Heart left ventricle (tissue), 16 donors: ENCODE results near the gene GRIN1. TPM values are rescaled to one million over a fixed set of nuclear protein-coding genes. Genes with fewer than 3 reads are reported as not detected.

ENCODE experiments used
- ATAC-seq, 4 donors: fragments of 200-7000 bp; cut with Tn5 transposase; one replicate each; pipeline ENCODE4 v1.9.1; 2020 to 2022; ENCODE audit warnings: moderate library complexity in 4 of 4, mild to moderate bottlenecking in 3 of 4, moderate number of reproducible peaks in 1 of 4
- DNase-seq, 5 donors: peaks; one replicate each; pipeline ENCODE4 v3.0.0-alpha.2; 2020
- H3K27ac ChIP-seq, 12 donors: fragments of 200-600 bp; sonication (generic) in 4 of 12; one replicate each; pipeline versions ENCODE4 v1.5.0 to v1.8.0; 2016 to 2022; ENCODE audit warnings: mild to moderate bottlenecking in 2 of 12
- H3K27me3 ChIP-seq, 9 donors: fragments of 200-600 bp; sonication (generic) in 2 of 9; one replicate each; pipeline versions ENCODE4 v1.5.1 to v1.8.0; 2016 to 2022; ENCODE audit warnings: mild to moderate bottlenecking in 3 of 9
- H3K36me3 ChIP-seq, 9 donors: fragments of 200-600 bp; sonication (generic) in 2 of 9; one replicate each; pipeline versions ENCODE4 v1.5.0 to v1.8.0; 2018 to 2022; ENCODE audit warnings: mild to moderate bottlenecking in 2 of 9
- H3K4me1 ChIP-seq, 12 donors: fragments of 200-600 bp; sonication (generic) in 4 of 12; one replicate each; pipeline versions ENCODE4 v1.5.0 to v1.8.0; 2016 to 2022; ENCODE audit warnings: mild to moderate bottlenecking in 3 of 12
- H3K4me3 ChIP-seq, 12 donors: fragments of 200-600 bp; sonication (generic) in 4 of 12; one replicate each; pipeline versions ENCODE4 v1.5.0 to v1.8.0; 2017 to 2022; ENCODE audit warnings: mild to moderate bottlenecking in 9 of 12, moderate library complexity in 4 of 12
- H3K9me3 ChIP-seq, 12 donors: fragments of 200-600 bp; sonication (generic) in 4 of 12; one replicate each; pipeline versions ENCODE4 v1.5.0 to v1.8.0; 2016 to 2022; ENCODE audit warnings: mild to moderate bottlenecking in 1 of 12
- CTCF ChIP-seq, 12 donors: fragments of 200-600 bp; sonication (generic) in 4 of 12; IDR thresholded peaks; one replicate each; pipeline versions ENCODE4 v1.5.0 to v1.8.0; 2018 to 2022; ENCODE audit warnings: antibody characterized with exemption in 12 of 12, mild to moderate bottlenecking in 5 of 12
- POLR2A ChIP-seq, 2 donors: fragments of 450-650 bp; IDR thresholded peaks; one replicate each; pipeline ENCODE4 v1.6.1; 2017; ENCODE audit warnings: antibody characterized with exemption in 2 of 2, mild to moderate bottlenecking in 2 of 2, moderate library complexity in 2 of 2
- WGBS, 4 donors: extraction: QIAGEN DNeasy Blood & Tissue Kit in 2 of 4; methylation state at CpG; one replicate each; pipeline versions ENCODE4 v1.1.5 to v1.1.7; 2013 to 2018; 5-methylcytosine and 5-hydroxymethylcytosine counted together
- intact Hi-C, 10 donors: fragments of 100-400 bp; cut with DNase I; formaldehyde crosslinking; loops; one replicate each; pipeline versions ENCODE4 v1.11.1 to v1.14.2; 2022
- polyA plus RNA-seq, 2 donors: library from polyadenylated mRNA; stranded (reverse); fragments of 200-250 nt; gene quantifications; one replicate each; pipeline ENCODE4 v1.2.3, GENCODE V29; 2013
- total RNA-seq, 9 donors: library from RNA; depleted of rRNA in 2 of 9; stranded (reverse); fragments of >200 nt in 2 of 9; fragmentation: NEBNext Ultra II Directional in 3 of 9; extraction: Animal tissue kit (Norgen Biotek cat#: 25700) in 3 of 9; gene quantifications; one replicate each; pipeline versions ENCODE4 v1.1.0 to v1.2.4, GENCODE V29; 2016 to 2023
- donor health status: ischemic (EF 13 %, LVEDD 7.1; RV severe dilation, severe dysfunction).
- donor health status: healthy with polysubstance abuse.
- donor health status: DM: no; HTN: yes; CAD: no.
- donor health status: DM: no; HTN: no; CAD: no.
- donor health status: ischemic (EF 25% LVEDD 6.9; RV normal size, moderate dysfunction).
- donor health status: ischemic (EF 25% LVEDD 5.7; RV mildly dilated, moderate dysfunction).
- donor health status: healthy.
- donor health status: DM: yes; HTN: yes; CAD: no.
- donor health status: ischemic (EF 35%, LVEDD 5.7; RV mildly dilated, moderate dysfunction).
- donor health status: nonischemic (EF 11% LVEDD 7.7; RV severe dilation, severe dysfunction).
- donor health status: DM: yes; HTN: yes; CAD: no.
- donor health status: PGD.
- donor health status: ischemic (EF 29% LVEDD 5.4; RV normal size, mild dysfunction).
- donor health status: nonischemic (EF 23%, LVEDD 6.1; RV moderate dilation, normal function).

Gene GRIN1
- total and polyA plus RNA-seq, 11 donors, result 0.10 TPM; not detected in 10

DNA sequence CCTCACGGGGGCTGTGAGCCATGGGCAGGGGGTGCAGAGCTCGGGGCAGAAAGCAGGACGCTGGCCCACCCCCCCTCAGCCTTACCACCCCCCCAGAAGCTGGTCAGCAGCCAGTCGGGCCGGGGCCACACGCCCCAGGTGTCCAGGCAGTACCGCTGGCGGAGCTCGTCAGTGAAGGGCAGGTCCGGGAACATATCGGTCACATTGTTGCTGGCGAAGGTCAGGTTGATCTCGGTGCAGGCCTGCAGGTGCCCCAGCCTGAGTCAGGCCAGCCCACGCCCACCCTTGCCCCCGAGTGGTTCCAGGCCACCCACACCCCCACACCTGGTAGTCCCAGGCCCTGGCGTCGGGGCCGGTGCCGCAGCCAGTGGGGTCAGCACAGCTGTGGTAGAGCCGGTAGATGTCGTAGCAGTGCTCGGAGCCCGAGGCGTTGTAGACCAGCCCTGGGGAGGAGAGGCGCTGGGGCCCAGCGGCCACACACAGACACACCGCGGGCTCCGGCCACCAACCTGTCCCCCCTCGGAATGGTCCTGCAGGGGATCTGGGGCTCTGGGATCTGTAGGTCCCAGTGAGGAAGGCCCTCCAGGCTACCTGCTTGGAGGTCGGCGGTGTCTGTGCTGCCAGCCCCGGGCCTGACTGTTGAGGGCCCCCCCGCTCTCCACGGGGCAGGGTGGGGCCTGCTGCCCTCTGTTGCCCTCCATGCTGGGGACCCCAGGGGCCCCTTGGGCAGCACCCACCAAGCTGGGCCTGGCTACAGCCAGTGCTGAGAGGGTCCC, 27.0 kb upstream of the GRIN1 start:
- Histone ChIP-seq H3K4me3 (no peak overlapping the region), H3K9me3 (no peaks in the 10 kb centered on the region), H3K27me3 (no peaks in the 10 kb centered on the region), H3K36me3 (peaks cover 0 to 62% (median 37%) of the 10 kb centered on the region in 9 donors), H3K4me1 (peaks cover 0 to 35% (median 17%) of the 10 kb centered on the region in 12 donors), H3K27ac (no peak overlapping the region)
- no peak for DNase-seq
- no peak for ATAC-seq
- TF ChIP-seq CTCF (IDR thresholded peaks at IDR 0.05) (no peak), POLR2A (IDR thresholded peaks at IDR 0.05) (no peak)
- intact Hi-C loops, result loop anchor here in 1 of 10 donors (10.0 kb wide), 1 partner anchor 73 kb away; the partner anchor contains the start of genes ANAPC2 and SSNA1
- WGBS, 4 donors, result 91 to 95% (median 92%) methylated on average over 19 to 35 of the region's 35 CpGs

GRCh38 chr9:137112564-137113384, 26.2 kb upstream of the GRIN1 start:
- no peak for TF ChIP-seq CTCF (IDR thresholded peaks at IDR 0.05)
- peaks cover 0 to 54% (median 29%) of the 10 kb centered on the region in 9 donors for H3K36me3 ChIP-seq
- DNase-seq, result no peak
- peak overlapping the region in 1 of 12 donors; percentile 94 for H3K4me3 ChIP-seq
- H3K9me3 ChIP-seq, result no peaks in the 10 kb centered on the region
- ATAC-seq, result no peak
- intact Hi-C loops, result loop anchor here in 1 of 10 donors (10.0 kb wide), 1 partner anchor 72 kb away; the partner anchor contains the start of genes ANAPC2 and SSNA1
- H3K4me1 ChIP-seq, result peaks cover 0 to 43% (median 23%) of the 10 kb centered on the region in 12 donors
- no peaks in the 10 kb centered on the region for H3K27me3 ChIP-seq
- no peak overlapping the region for H3K27ac ChIP-seq
- 94 to 97% (median 96%) methylated on average over 29 to 42 of the region's 42 CpGs for WGBS, 4 donors

DNA sequence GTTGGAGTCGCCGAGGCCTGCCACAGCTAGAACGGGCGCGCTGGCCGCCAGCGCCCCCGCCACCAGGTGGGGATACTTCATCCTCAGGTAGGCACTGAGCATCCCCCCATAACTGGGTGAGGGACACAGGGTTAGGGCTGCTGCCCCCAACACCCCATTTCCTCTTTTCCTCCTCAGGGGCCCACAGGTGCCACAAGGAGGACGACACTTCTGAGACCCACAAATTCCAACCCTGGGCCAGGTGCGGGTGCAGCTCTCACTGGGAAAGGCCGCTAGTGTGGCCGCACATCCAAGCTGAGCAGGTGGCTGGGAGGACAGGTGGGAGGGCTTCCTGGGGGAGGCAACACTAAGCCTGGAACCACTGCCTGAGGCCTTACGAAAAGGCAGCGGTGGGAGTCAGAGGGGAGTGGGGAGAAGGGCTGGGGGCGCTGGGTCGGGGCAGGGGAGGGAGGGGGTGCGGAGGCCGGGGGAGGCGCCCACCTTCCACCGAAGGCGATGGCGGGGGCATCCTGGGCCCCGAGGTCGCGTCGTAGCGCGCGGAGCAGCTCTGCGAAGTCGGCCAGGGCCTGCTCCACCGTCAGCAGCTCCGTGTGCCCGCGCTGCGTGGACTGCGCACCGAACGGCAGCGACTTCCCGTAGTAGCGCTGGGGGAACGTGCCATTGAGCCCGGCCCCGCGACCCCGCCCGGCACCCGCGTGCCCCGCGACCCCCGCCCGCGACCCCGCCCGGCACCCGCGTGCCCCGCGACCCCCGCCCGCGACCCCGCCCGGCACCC, 25.4 kb upstream of the GRIN1 start:
- Histone ChIP-seq H3K9me3 (no peaks in the 10 kb centered on the region), H3K27me3 (no peaks in the 10 kb centered on the region), H3K4me1 (peaks cover 0 to 45% (median 23%) of the 10 kb centered on the region in 12 donors), H3K27ac (no peak overlapping the region), H3K36me3 (peaks cover 0 to 46% (median 22%) of the 10 kb centered on the region in 9 donors), H3K4me3 (peak overlapping the region in 9 of 12 donors; percentile 18 to 94 (median 78))
- ATAC-seq (no peak), DNase-seq (no peak)
- WGBS, 4 donors, result 31 to 59% (median 41%) methylated on average over 35 to 66 of the region's 66 CpGs
- intact Hi-C loops, result loop anchor here in 1 of 10 donors (10.0 kb wide), 1 partner anchor 71 kb away; the partner anchor contains the start of genes ANAPC2 and SSNA1
- no peak for TF ChIP-seq POLR2A (IDR thresholded peaks at IDR 0.05)
- TF ChIP-seq CTCF (IDR thresholded peaks at IDR 0.05), result no peak
